CD8-positive, alpha-beta memory T cell (primary cell): ENCODE results near the gene FMN1. TPM values are rescaled to one million over a fixed set of nuclear protein-coding genes. Genes with fewer than 3 reads are reported as not detected.

ENCODE experiments used
- CTCF ChIA-PET: fragments of 350-600 bp; sonication (Branson Sonifier 250); formaldehyde crosslinking; loops from one replicate; lab custom pipeline; 2021; ENCODE audit warnings: antibody characterized with exemption; lab: Charles Lee
- POLR2A ChIA-PET: fragments of 350-600 bp; sonication (Branson Sonifier 250); formaldehyde crosslinking; loops from one replicate; lab custom pipeline; 2021; ENCODE audit warnings: antibody characterized with exemption; lab: Charles Lee
- DNase-seq, 5 donors: peaks; one replicate each; pipeline versions ENCODE4 v3.0.0 to v3.0.0-alpha.2; 2020 to 2022; ENCODE audit warnings: mixed read lengths in 1 of 5
- H3K27ac ChIP-seq: one replicate; pipeline ENCODE4 v1.7.0; 2013; ENCODE audit warnings: low read depth, mild to moderate bottlenecking, low read length, moderate library complexity
- H3K27me3 ChIP-seq: 2 replicates; pipeline ENCODE4 v1.7.0; 2013; ENCODE audit warnings: low read length, mild to moderate bottlenecking; ENCODE audit not compliant: insufficient read depth, poor library complexity, severe bottlenecking
- H3K36me3 ChIP-seq: 2 replicates; pipeline ENCODE4 v1.7.0; 2013; ENCODE audit warnings: mild to moderate bottlenecking, low read length, moderate library complexity; ENCODE audit not compliant: insufficient read depth
- H3K4me1 ChIP-seq: 2 replicates; pipeline ENCODE4 v1.7.0; 2013; ENCODE audit warnings: mild to moderate bottlenecking, low read length, moderate library complexity; ENCODE audit not compliant: insufficient read depth
- H3K4me3 ChIP-seq: 2 replicates; pipeline ENCODE4 v1.7.0; 2013; ENCODE audit warnings: mild to moderate bottlenecking, low read length
- H3K9me3 ChIP-seq: 2 replicates; pipeline ENCODE4 v1.7.0; 2013; ENCODE audit warnings: mild to moderate bottlenecking, low read length
- H3K27ac Mint-ChIP-seq, 8 donors: one replicate each; pipeline ENCODE4 v1.8.0; 2020 to 2021; ENCODE audit warnings: mixed read lengths in 8 of 8, mild to moderate bottlenecking in 6 of 8, inconsistent platforms in 3 of 8, moderate library complexity in 3 of 8
- H3K27me3 Mint-ChIP-seq, 2 donors: one replicate each; pipeline ENCODE4 v1.8.0; 2020 to 2021; ENCODE audit warnings: mixed read lengths in 2 of 2, mild to moderate bottlenecking in 1 of 2, moderate library complexity in 1 of 2
- H3K36me3 Mint-ChIP-seq, 3 donors: one replicate each; pipeline ENCODE4 v1.8.0; 2020 to 2021; ENCODE audit warnings: mixed read lengths in 3 of 3, inconsistent platforms in 1 of 3, mild to moderate bottlenecking in 1 of 3
- H3K4me1 Mint-ChIP-seq, 3 donors: one replicate each; pipeline ENCODE4 v1.8.0; 2020 to 2021; ENCODE audit warnings: mixed read lengths in 3 of 3, inconsistent platforms in 1 of 3, mild to moderate bottlenecking in 1 of 3
- H3K4me3 Mint-ChIP-seq, 7 donors: one replicate each; pipeline ENCODE4 v1.8.0; 2020 to 2021; ENCODE audit warnings: mixed read lengths in 7 of 7, mild to moderate bottlenecking in 6 of 7, moderate library complexity in 4 of 7, inconsistent platforms in 2 of 7
- H3K9me3 Mint-ChIP-seq, 5 donors: one replicate each; pipeline ENCODE4 v1.8.0; 2020 to 2022; ENCODE audit warnings: mixed read lengths in 5 of 5, mild to moderate bottlenecking in 3 of 5, moderate library complexity in 2 of 5, inconsistent platforms in 1 of 5
- polyA plus RNA-seq: library from polyadenylated mRNA; unstranded; fragments of 300-500 nt; fragmentation: Illumina TruSeq; gene quantifications from one replicate; pipeline ENCODE4 v1.2.3, GENCODE V29; 2021
- total RNA-seq, 2 experiments: library from RNA; stranded (reverse); gene quantifications; one replicate each; pipeline ENCODE4 v1.2.3, GENCODE V29; 2021

Gene FMN1
- total and polyA plus RNA-seq, 3 experiments from 2014 or later: 0.09 to 0.24 (median 0.11) TPM

DNA sequence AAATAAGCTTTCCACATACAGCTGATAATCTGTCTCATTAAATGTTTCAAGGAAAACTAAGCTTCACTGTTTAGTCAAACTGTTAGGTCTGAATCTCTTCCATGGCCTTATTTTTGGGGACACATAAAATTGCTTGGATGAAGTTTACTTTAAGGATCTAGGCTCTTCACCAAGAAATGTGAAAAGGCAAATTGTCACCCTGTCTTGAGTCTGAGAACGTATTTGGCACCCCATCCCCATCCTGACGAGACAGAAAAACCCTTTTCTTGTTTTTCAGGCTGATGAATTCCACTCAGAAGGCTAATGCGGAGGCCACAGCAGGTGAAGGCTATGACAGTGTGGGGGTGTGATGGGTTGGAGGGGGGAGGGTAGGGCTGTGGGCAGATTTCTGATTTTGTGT lies 250.1 kb downstream of the FMN1 start:
- POLR2A ChIA-PET: no interaction called here

DNA sequence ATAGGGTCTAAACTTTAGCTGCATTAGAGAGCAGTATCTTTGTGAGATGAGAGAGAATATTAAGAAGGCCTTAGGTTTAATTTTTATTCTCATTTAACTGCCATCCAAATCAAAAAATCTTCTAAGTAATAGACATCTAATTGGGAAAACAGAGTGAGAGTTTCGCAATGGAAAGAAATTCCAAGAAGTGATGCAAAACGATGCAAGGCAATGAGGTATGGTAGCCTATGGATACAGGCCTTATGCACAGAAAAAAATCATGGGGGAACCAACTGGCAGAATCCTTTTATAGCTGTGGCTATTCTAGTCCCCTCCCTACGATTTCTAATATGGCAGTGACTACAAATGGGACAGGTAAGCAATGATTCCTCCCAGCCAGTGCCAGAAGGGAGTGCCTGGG lies 250.8 kb downstream of the FMN1 start:
- no peak for DNase-seq
- H3K27ac Mint-ChIP-seq: no peak overlapping the region
- H3K36me3 Mint-ChIP-seq: peaks cover 0 to 2% (median 0%) of the 10 kb centered on the region in 3 donors
- Histone ChIP-seq H3K4me3 (no peak overlapping the region), H3K36me3 (no peaks in the 10 kb centered on the region), H3K9me3 (no peaks in the 10 kb centered on the region), H3K27me3 (no peaks in the 10 kb centered on the region), H3K4me1 (no peaks in the 10 kb centered on the region), H3K27ac (no peak overlapping the region)
- ChIA-PET POLR2A (no interaction called here), CTCF (no interaction called here)
- H3K4me3 Mint-ChIP-seq: no peak overlapping the region
- H3K4me1 Mint-ChIP-seq: no peaks in the 10 kb centered on the region
- H3K9me3 Mint-ChIP-seq: peaks cover 0 to 3% (median 0%) of the 10 kb centered on the region in 5 donors
- H3K27me3 Mint-ChIP-seq: peaks cover 0 to 5% of the 10 kb centered on the region in 2 donors

More for the DNA sequence above, 250.1 kb downstream of the FMN1 start:
- DNase-seq: no peak
- H3K36me3 Mint-ChIP-seq: peaks cover 0 to 2% (median 0%) of the 10 kb centered on the region in 3 donors
- H3K4me3 Mint-ChIP-seq: no peak overlapping the region
- no peak overlapping the region for H3K4me3 ChIP-seq
- peaks cover 0 to 3% (median 0%) of the 10 kb centered on the region in 5 donors for H3K9me3 Mint-ChIP-seq
- H3K27ac ChIP-seq: no peak overlapping the region
- no peaks in the 10 kb centered on the region for H3K27me3 Mint-ChIP-seq
- CTCF ChIA-PET: no interaction called here
- H3K36me3 ChIP-seq: no peaks in the 10 kb centered on the region
- H3K9me3 ChIP-seq: no peaks in the 10 kb centered on the region
- no peak overlapping the region for H3K27ac Mint-ChIP-seq
- no peaks in the 10 kb centered on the region for H3K27me3 ChIP-seq
- no peaks in the 10 kb centered on the region for H3K4me1 Mint-ChIP-seq
- no peaks in the 10 kb centered on the region for H3K4me1 ChIP-seq

DNA sequence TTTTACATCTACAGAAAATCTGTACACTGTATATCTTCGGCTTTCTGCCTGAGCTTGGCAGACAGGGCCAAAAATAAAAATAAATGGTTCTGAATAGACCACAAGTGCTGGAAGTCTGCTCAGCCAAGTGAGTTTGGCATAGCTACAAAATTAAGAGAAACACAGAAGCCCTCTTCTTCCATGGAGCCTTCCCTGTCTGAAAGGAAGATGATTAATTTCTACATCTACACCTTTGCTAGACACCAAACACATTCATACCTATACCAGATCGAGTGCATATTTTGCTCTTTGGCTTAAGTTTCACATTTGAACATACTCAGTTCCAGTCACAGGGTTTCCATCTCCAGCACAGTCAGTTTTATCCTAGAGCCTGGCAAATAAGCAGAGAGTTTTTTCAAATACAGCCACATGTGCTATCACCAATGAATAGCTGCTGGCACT lies 252.1 kb downstream of the FMN1 start:
- peaks cover 0 to 2% (median 0%) of the 10 kb centered on the region in 3 donors for H3K36me3 Mint-ChIP-seq
- peaks cover 6% of the 10 kb centered on the region in 2 donors for H3K27me3 Mint-ChIP-seq
- H3K4me3 Mint-ChIP-seq: no peak overlapping the region
- CTCF ChIA-PET: no interaction called here
- Histone ChIP-seq H3K9me3 (no peaks in the 10 kb centered on the region), H3K27me3 (no peaks in the 10 kb centered on the region), H3K4me3 (no peak overlapping the region), H3K27ac (no peak overlapping the region), H3K36me3 (no peaks in the 10 kb centered on the region), H3K4me1 (no peaks in the 10 kb centered on the region)
- no peak for DNase-seq
- POLR2A ChIA-PET: no interaction called here
- H3K9me3 Mint-ChIP-seq: peaks cover 0 to 4% (median 0%) of the 10 kb centered on the region in 5 donors
- H3K27ac Mint-ChIP-seq: no peak overlapping the region
- H3K4me1 Mint-ChIP-seq: no peaks in the 10 kb centered on the region

DNA sequence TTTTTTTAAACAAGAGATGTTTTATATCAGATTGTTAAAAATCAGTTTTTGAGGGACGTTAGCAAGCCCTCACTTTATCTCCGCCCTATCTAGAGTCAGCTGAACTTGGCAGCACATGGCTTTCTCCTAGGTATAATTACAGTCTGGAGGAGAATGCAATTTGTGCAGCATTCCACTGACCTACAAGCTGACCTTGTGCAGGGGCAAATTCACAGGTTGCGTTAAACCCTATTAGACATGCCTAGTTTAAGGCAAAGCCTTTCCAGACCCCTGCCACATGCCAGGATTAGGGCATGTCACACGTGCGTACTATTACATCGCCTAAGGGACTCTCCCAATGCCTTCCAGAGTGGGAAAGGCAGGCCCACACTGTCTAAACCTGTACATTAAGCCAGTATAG lies 252.7 kb downstream of the FMN1 start:
- H3K9me3 ChIP-seq: no peaks in the 10 kb centered on the region
- Mint-ChIP-seq H3K9me3 (peaks cover 0 to 4% (median 0%) of the 10 kb centered on the region in 5 donors), H3K27ac (no peak overlapping the region), H3K4me1 (no peaks in the 10 kb centered on the region), H3K4me3 (no peak overlapping the region), H3K36me3 (peaks cover 0 to 2% (median 0%) of the 10 kb centered on the region in 3 donors), H3K27me3 (peaks cover 7% of the 10 kb centered on the region in 2 donors)
- no peak overlapping the region for H3K27ac ChIP-seq
- CTCF ChIA-PET: no interaction called here
- no peaks in the 10 kb centered on the region for H3K4me1 ChIP-seq
- H3K27me3 ChIP-seq: no peaks in the 10 kb centered on the region
- POLR2A ChIA-PET: no interaction called here
- no peaks in the 10 kb centered on the region for H3K36me3 ChIP-seq
- no peak for DNase-seq
- H3K4me3 ChIP-seq: no peak overlapping the region

DNA sequence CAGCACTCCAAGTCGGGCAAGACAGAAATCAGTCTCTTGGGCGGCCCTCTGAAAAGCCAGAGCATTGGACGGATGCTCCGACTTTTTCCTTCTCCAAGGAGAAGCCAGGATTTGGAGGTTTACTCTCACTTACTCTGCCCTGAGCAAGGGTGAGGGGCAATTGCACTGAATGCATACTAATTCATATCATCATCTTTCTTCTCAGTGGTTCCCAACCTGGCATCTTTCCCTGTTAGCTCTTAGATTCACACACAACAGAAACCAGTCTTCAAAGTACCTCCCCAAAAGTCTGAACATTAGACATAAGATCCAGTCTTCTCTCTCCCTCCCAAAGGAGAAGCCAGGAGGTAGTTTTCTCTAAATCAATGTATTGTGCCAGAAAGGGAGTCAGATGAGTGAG lies 257.5 kb downstream of the FMN1 start:
- H3K4me3 Mint-ChIP-seq: no peak overlapping the region
- peaks cover 6 to 14% (median 7%) of the 10 kb centered on the region in 5 donors for H3K9me3 Mint-ChIP-seq
- H3K27me3 Mint-ChIP-seq: peaks cover 10% of the 10 kb centered on the region in 2 donors
- Histone ChIP-seq H3K27me3 (no peaks in the 10 kb centered on the region), H3K4me3 (no peak overlapping the region), H3K27ac (no peak overlapping the region), H3K36me3 (no peaks in the 10 kb centered on the region), H3K4me1 (no peaks in the 10 kb centered on the region), H3K9me3 (no peaks in the 10 kb centered on the region)
- H3K36me3 Mint-ChIP-seq: peaks cover 0 to 7% (median 0%) of the 10 kb centered on the region in 3 donors
- no peaks in the 10 kb centered on the region for H3K4me1 Mint-ChIP-seq
- ChIA-PET CTCF (no interaction called here), POLR2A (no interaction called here)
- no peak for DNase-seq
- H3K27ac Mint-ChIP-seq: no peak overlapping the region

DNA sequence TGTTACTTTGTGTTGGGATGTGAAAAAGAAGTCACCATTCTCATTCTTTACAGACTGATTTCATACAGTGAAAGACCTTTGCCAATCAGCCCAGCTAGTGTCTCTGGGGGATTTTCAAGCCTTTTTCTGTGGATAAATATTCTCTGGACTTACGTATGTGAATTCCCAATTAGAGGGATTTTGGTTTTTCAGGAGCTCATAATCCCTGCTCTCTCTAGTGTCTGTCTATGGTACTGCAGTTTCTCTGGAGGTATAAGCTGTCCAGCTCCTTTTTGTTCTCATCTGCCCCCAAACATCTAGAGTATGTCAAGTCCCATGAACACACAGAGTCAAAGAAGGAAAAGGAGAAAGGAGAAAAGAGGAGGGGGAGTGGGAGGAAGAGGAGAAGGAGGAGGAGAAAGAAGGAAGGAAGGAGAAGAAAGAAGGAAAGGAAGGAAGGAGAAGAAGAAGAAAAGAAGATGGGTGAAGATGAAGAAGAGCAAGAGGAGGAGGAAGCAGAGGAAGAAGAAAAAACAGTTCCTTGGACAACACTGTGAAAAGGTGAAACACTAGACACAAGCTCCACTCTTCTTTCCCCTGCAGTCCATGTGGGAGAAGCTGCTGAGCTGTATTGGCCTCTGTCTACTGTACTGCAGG lies 258.1 kb downstream of the FMN1 start:
- ChIA-PET POLR2A (no interaction called here), CTCF (interaction anchor here (0.5 kb wide), 1 partner anchor 201 kb away, joined by 3 read pairs; no protein-coding TSS in a partner anchor)
- H3K9me3 Mint-ChIP-seq: peaks cover 6 to 14% (median 8%) of the 10 kb centered on the region in 5 donors
- no peaks in the 10 kb centered on the region for H3K4me1 Mint-ChIP-seq
- Histone ChIP-seq H3K4me3 (no peak overlapping the region), H3K9me3 (no peaks in the 10 kb centered on the region), H3K36me3 (no peaks in the 10 kb centered on the region), H3K4me1 (no peaks in the 10 kb centered on the region), H3K27me3 (no peaks in the 10 kb centered on the region), H3K27ac (no peak overlapping the region)
- H3K4me3 Mint-ChIP-seq: no peak overlapping the region
- no peak overlapping the region for H3K27ac Mint-ChIP-seq
- H3K36me3 Mint-ChIP-seq: peaks cover 0 to 7% (median 0%) of the 10 kb centered on the region in 3 donors
- peaks cover 10% of the 10 kb centered on the region in 2 donors for H3K27me3 Mint-ChIP-seq
- no peak for DNase-seq

DNA sequence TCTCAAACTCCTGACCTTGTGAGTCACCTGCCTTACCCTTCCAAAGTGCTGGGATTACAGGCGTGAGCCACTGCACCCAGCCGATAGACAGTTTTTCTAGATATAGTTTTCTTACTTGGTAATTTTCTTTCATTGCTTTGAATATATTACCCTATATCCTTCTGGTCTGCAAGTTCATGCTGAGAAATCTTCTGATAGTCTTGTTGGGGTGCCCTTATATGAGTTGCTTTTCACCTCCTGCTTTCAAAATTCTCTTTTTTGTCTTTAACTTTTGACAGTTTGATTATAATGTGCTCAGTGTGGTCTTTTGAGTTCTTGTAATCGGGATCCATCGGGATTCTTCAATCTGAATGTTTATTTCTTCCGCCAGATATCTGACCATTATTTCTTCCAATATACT lies 259.4 kb downstream of the FMN1 start:
- Mint-ChIP-seq H3K9me3 (peaks cover 6 to 17% (median 11%) of the 10 kb centered on the region in 5 donors), H3K4me1 (no peaks in the 10 kb centered on the region), H3K4me3 (no peak overlapping the region), H3K36me3 (peaks cover 0 to 7% (median 0%) of the 10 kb centered on the region in 3 donors), H3K27me3 (peaks cover 10% of the 10 kb centered on the region in 2 donors), H3K27ac (no peak overlapping the region)
- Histone ChIP-seq H3K27me3 (no peaks in the 10 kb centered on the region), H3K27ac (no peak overlapping the region), H3K4me1 (no peaks in the 10 kb centered on the region), H3K9me3 (no peaks in the 10 kb centered on the region), H3K36me3 (no peaks in the 10 kb centered on the region), H3K4me3 (no peak overlapping the region)
- ChIA-PET CTCF (no interaction called here), POLR2A (no interaction called here)
- no peak for DNase-seq

DNA sequence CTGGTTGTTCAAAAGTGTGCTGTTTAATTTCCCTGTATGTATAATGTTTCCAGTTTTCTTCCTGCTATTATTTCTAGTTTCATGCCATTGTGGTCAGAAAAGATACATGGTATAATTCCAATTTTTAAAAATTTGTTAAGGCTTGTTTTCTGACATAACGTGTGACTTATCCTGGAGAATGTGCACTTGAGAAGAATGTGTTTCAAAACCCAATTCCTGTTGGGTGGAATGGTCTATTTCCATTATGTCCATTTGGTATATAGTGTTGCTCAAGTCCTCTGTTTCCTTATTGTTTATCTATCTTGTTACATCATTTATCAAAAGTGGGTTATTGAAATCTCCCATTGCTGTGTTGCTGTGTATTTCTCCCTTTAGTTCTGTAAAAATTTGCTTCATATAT lies 261.3 kb downstream of the FMN1 start:
- no peaks in the 10 kb centered on the region for H3K36me3 ChIP-seq
- Mint-ChIP-seq H3K4me3 (no peak overlapping the region), H3K36me3 (peaks cover 0 to 7% (median 0%) of the 10 kb centered on the region in 3 donors), H3K27me3 (peaks cover 5 to 10% of the 10 kb centered on the region in 2 donors), H3K9me3 (peaks cover 6 to 17% (median 11%) of the 10 kb centered on the region in 5 donors), H3K27ac (no peak overlapping the region), H3K4me1 (peaks cover 0 to 5% (median 0%) of the 10 kb centered on the region in 3 donors)
- H3K4me1 ChIP-seq: no peaks in the 10 kb centered on the region
- ChIA-PET CTCF (no interaction called here), POLR2A (no interaction called here)
- no peak overlapping the region for H3K4me3 ChIP-seq
- no peak overlapping the region for H3K27ac ChIP-seq
- no peaks in the 10 kb centered on the region for H3K27me3 ChIP-seq
- no peak for DNase-seq
- H3K9me3 ChIP-seq: no peaks in the 10 kb centered on the region
